Chondrocyte (in vitro differentiated cells): Measurements from ENCODE around the gene TRPM8. TPM values are rescaled to one million over a fixed set of nuclear protein-coding genes. Genes with fewer than 3 reads are reported as not detected.

Source experiments
- DNase-seq: peaks from one replicate; pipeline ENCODE4 v3.0.0; 2021; ENCODE audit warnings: mixed read lengths, low spot score
- H3K27ac Mint-ChIP-seq: one replicate; pipeline ENCODE4 v1.8.0; 2021; ENCODE audit warnings: mild to moderate bottlenecking, moderate library complexity, mixed read lengths; ENCODE audit not compliant: unreplicated experiment
- H3K27me3 Mint-ChIP-seq: 2 replicates; pipeline ENCODE4 v1.8.0; 2021; ENCODE audit warnings: low read depth, mixed read lengths
- H3K36me3 Mint-ChIP-seq: 2 replicates; pipeline ENCODE4 v1.8.0; 2021; ENCODE audit warnings: low read depth, mixed read lengths
- H3K4me1 Mint-ChIP-seq: 2 replicates; pipeline ENCODE4 v1.8.0; 2021; ENCODE audit warnings: low read depth, mild to moderate bottlenecking, mixed read lengths
- H3K4me3 Mint-ChIP-seq: one replicate; pipeline ENCODE4 v1.8.0; 2021; ENCODE audit warnings: mild to moderate bottlenecking, moderate library complexity, mixed read lengths; ENCODE audit not compliant: unreplicated experiment
- H3K9me3 Mint-ChIP-seq: 2 replicates; pipeline ENCODE4 v1.8.0; 2021; ENCODE audit warnings: low read depth, mixed read lengths
- CTCF ChIP-seq: fragments of 200-600 bp; sonication (generic); IDR thresholded peaks from 2 replicates; pipeline ENCODE4 v1.5.0; 2021; ENCODE audit warnings: antibody characterized with exemption, mild to moderate bottlenecking, moderate library complexity
- total RNA-seq: library from RNA; stranded (reverse); gene quantifications from 3 replicates; pipeline ENCODE4 v1.2.1, GENCODE V29; 2021

The TRPM8 gene
- total RNA-seq, 1 donor from 2014 or later = 0.15 TPM

GRCh38 chr2:234038076-234038802 lies 121.1 kb downstream of the TRPM8 start:
- H3K27ac Mint-ChIP-seq = peak overlapping the region; percentile 79
- peaks cover 8% of the 10 kb centered on the region for H3K4me1 Mint-ChIP-seq
- no peak for DNase-seq
- peaks cover 3% of the 10 kb centered on the region for H3K27me3 Mint-ChIP-seq
- H3K4me3 Mint-ChIP-seq = no peak overlapping the region
- H3K36me3 Mint-ChIP-seq = peaks cover 9% of the 10 kb centered on the region
- peaks cover 28% of the 10 kb centered on the region for H3K9me3 Mint-ChIP-seq
- TF ChIP-seq CTCF = no peak

GRCh38 chr2:234044157-234044556 lies 127.0 kb downstream of the TRPM8 start:
- H3K4me3 Mint-ChIP-seq = no peak overlapping the region
- DNase-seq = no peak
- no peak overlapping the region for H3K27ac Mint-ChIP-seq
- no peak for TF ChIP-seq CTCF
- peaks cover 6% of the 10 kb centered on the region for H3K4me1 Mint-ChIP-seq
- peaks cover 3% of the 10 kb centered on the region for H3K36me3 Mint-ChIP-seq
- H3K9me3 Mint-ChIP-seq = peaks cover 6% of the 10 kb centered on the region
- peaks cover 7% of the 10 kb centered on the region for H3K27me3 Mint-ChIP-seq

GRCh38 chr2:234046521-234046920 lies 129.3 kb downstream of the TRPM8 start:
- H3K4me1 Mint-ChIP-seq = peaks cover 6% of the 10 kb centered on the region
- DNase-seq = no peak
- H3K27me3 Mint-ChIP-seq = peaks cover 10% of the 10 kb centered on the region
- no peak overlapping the region for H3K27ac Mint-ChIP-seq
- TF ChIP-seq CTCF = no peak
- H3K36me3 Mint-ChIP-seq = no peaks in the 10 kb centered on the region
- H3K9me3 Mint-ChIP-seq = peaks cover 6% of the 10 kb centered on the region
- H3K4me3 Mint-ChIP-seq = no peak overlapping the region

GRCh38 chr2:234047361-234047760 lies 130.2 kb downstream of the TRPM8 start:
- H3K36me3 Mint-ChIP-seq = no peaks in the 10 kb centered on the region
- no peak for DNase-seq
- H3K27ac Mint-ChIP-seq = no peak overlapping the region
- no peak overlapping the region for H3K4me3 Mint-ChIP-seq
- H3K4me1 Mint-ChIP-seq = peaks cover 6% of the 10 kb centered on the region
- H3K27me3 Mint-ChIP-seq = peaks cover 13% of the 10 kb centered on the region
- H3K9me3 Mint-ChIP-seq = peaks cover 6% of the 10 kb centered on the region
- no peak for TF ChIP-seq CTCF

GRCh38 chr2:234048049-234048448 lies 130.9 kb downstream of the TRPM8 start:
- Mint-ChIP-seq H3K36me3 (no peaks in the 10 kb centered on the region), H3K4me3 (no peak overlapping the region), H3K4me1 (peaks cover 6% of the 10 kb centered on the region), H3K9me3 (peaks cover 6% of the 10 kb centered on the region), H3K27me3 (peaks cover 17% of the 10 kb centered on the region), H3K27ac (no peak overlapping the region)
- TF ChIP-seq CTCF = no peak
- DNase-seq = no peak
